ENCODE data around the gene FYCO1. TPM values are rescaled to one million over a fixed set of nuclear protein-coding genes. Genes with fewer than 3 reads are reported as not detected.

Gene FYCO1
- total RNA-seq, 2 experiments from 2014 or later, result 9.4 to 10.2 TPM

DNA sequence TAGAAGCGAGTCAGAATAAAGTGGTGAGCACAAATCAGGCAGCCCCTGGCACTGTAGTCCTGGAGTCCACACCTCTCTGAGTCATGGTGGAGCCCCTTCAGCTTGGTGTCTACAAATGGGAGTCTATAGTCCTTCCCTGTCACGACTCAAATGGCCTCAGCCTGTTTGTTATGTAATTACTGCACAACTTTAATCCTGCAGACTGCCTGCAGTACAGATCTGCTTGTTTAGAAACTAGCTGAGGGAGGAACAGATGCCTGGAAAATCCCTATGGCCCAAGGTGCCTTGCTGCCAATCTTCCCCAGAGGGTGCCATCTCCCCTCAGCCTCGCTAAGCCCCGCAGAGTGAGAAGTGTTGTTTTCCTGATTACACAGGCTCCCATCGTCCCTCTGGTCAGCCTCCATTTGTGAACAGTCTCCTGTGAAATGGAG, 56.3 kb downstream of the FYCO1 start:
- Mint-ChIP-seq H3K27ac (peak overlapping the region; percentile 0), H3K36me3 (peaks cover 31% of the 10 kb centered on the region), H3K27me3 (no peaks in the 10 kb centered on the region), H3K4me3 (no peak overlapping the region), H3K9me3 (peaks cover 4% of the 10 kb centered on the region), H3K4me1 (peaks cover 38% of the 10 kb centered on the region)
- peak; percentile 22 for DNase-seq

DNA sequence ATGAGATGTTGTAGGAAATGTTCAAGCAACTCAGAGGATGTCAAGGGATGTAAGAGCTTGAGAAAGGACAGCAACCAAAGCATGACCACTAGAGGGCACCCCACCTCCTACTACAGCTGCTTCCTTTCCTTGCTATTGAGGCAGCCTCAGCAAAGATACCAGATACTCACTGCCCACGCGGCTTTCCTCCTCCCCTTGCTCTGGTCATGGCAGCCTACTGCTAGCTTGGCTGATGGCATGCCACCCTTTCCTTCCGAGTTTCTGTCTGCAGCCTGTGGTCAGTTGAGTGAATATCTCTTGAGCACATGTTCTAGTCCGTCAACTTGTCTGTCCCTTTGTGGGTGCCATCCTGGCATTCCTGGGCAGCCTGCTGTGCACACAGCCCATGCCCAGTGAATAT, 56.8 kb downstream of the FYCO1 start:
- peaks cover 37% of the 10 kb centered on the region for H3K4me1 Mint-ChIP-seq
- peaks cover 4% of the 10 kb centered on the region for H3K9me3 Mint-ChIP-seq
- H3K27me3 Mint-ChIP-seq, result no peaks in the 10 kb centered on the region
- DNase-seq, result peak; percentile 78
- H3K36me3 Mint-ChIP-seq, result peaks cover 35% of the 10 kb centered on the region
- H3K27ac Mint-ChIP-seq, result peak overlapping the region; percentile 0
- H3K4me3 Mint-ChIP-seq, result no peak overlapping the region

DNA sequence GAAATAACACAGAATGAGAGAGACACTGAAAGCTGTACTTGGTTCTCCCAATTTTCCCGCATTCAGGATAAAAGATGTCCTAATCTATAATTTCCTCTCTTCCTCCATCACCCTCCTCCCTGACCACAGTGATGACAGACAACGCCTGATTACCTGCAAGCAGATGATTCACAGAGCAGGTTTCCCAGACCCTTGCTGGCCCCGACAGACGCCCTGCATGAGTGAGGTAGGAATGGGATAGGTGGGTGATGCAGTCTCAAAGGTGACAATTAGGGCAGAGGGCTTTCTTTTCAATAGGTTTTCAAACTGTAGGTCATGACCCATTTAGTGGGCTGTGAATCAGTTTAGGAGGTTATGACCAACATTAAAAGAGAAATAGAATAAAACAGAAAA, 57.6 kb downstream of the FYCO1 start:
- Mint-ChIP-seq H3K4me1 (peaks cover 28% of the 10 kb centered on the region), H3K36me3 (peaks cover 34% of the 10 kb centered on the region)

DNA sequence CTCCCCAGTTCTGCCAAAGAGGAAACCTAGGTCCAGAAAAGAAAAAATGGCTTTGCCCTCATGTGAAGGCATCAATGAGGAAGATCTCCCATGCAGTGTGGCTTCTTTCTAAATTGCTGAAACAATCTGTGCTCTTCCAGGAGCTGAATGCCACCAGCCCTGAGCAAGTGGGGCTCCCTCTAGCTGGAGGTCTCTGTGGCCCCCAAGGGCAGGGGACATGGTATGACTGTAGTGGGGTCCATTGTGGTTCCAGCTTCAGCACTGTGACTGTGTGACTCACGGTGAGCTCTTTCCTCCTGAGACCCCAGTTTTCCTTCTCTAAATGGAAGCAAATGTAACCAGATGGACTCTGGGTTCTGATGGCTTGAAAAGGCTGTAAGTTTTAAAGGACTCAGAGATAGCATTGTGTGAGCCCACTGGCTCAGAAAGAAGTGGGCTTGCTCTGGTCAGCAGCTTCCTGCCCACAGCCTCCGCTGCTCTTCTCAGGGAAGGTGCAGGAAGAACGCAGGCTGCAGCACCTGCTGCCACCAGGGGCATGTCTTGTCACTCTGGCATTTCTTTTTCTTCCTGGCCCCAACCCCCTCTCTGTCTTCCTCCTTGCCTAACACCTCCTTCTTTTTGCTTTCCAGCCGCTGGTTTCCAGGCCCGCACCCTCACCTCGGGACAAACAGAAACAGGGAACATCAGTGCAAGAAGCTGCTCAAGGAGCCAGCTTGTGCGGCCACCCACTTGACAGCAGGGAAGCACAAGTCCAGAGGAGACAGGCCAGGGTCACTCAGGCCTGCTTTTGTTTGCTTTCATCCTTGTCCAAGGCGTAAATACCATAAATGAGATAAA, 58.2 kb downstream of the FYCO1 start:
- H3K9me3 Mint-ChIP-seq, result peaks cover 4% of the 10 kb centered on the region
- no peak overlapping the region for H3K4me3 Mint-ChIP-seq
- H3K4me1 Mint-ChIP-seq, result peaks cover 22% of the 10 kb centered on the region
- no peak overlapping the region for H3K27ac Mint-ChIP-seq
- H3K36me3 Mint-ChIP-seq, result peaks cover 33% of the 10 kb centered on the region
- DNase-seq, result no peak
- no peaks in the 10 kb centered on the region for H3K27me3 Mint-ChIP-seq

More for the DNA sequence above, 57.6 kb downstream of the FYCO1 start:
- Mint-ChIP-seq H3K4me3 (no peak overlapping the region), H3K27ac (no peak overlapping the region), H3K27me3 (no peaks in the 10 kb centered on the region), H3K9me3 (peaks cover 4% of the 10 kb centered on the region)
- no peak for DNase-seq

DNA sequence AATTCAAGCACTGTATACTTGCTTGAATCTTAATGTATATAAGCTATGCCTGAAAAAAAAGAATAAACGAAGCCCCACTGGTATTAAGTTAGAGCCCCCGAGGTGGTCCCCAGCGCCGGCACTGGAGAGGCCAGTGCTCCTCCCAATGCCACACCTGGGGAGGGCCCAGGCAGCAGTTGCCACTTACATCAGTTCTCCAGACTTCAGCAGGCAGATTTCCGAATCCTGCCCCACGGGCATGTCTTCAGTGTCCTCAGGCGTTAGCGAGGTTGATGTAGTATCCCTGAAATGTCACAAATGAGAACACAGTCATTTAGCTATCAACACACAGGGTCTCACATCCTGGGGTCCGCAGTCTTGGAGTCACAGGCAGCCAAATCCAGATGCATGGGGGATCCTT, 59.4 kb downstream of the FYCO1 start:
- Mint-ChIP-seq H3K9me3 (peaks cover 4% of the 10 kb centered on the region), H3K4me1 (peaks cover 14% of the 10 kb centered on the region), H3K4me3 (no peak overlapping the region), H3K27me3 (no peaks in the 10 kb centered on the region), H3K36me3 (peaks cover 27% of the 10 kb centered on the region), H3K27ac (no peak overlapping the region)
- no peak for DNase-seq

DNA sequence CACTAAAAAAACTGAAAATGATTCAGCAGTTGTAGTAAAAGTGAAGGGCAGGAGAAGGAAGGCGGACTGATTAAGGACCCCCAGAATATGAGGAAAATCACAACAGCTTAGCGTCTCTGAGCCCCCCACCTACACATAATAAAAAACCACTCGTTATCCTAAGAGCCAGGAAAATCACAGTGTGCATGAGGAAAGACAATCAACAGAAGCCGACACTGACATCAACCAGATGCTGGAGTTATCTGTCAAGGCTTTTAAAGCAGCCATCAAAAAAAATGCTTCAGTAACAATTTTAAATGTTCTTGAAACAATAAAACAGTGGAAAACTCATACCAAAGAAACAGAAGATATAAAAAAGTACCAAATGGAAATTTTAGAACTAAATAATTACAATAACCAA, 62.0 kb downstream of the FYCO1 start:
- no peak for DNase-seq
- H3K27me3 Mint-ChIP-seq, result no peaks in the 10 kb centered on the region
- H3K9me3 Mint-ChIP-seq, result no peaks in the 10 kb centered on the region
- no peak overlapping the region for H3K27ac Mint-ChIP-seq
- H3K4me1 Mint-ChIP-seq, result peaks cover 3% of the 10 kb centered on the region
- peaks cover 25% of the 10 kb centered on the region for H3K36me3 Mint-ChIP-seq
- no peak overlapping the region for H3K4me3 Mint-ChIP-seq

DNA sequence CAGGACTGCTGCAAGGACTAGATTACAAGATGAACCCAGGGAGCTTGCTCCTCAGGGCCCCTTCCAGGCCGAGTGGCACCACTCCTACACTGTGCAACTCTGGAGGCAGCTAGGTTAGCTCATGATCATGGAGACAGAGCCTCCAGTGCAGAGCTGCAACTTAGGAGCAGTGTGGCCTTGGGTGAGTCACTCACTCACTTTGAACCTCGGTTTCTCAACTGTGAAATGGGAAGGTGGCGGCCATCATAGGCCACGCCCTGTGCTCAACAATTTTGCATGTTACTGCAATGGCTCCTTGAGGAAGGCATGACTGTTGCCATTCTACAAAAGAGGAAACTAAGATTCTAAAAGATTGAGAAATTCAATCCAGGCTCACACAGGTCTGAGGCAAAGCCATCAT, 63.5 kb downstream of the FYCO1 start:
- no peaks in the 10 kb centered on the region for H3K27me3 Mint-ChIP-seq
- DNase-seq, result no peak
- no peaks in the 10 kb centered on the region for H3K9me3 Mint-ChIP-seq
- no peak overlapping the region for H3K27ac Mint-ChIP-seq
- peaks cover 3% of the 10 kb centered on the region for H3K4me1 Mint-ChIP-seq
- peaks cover 28% of the 10 kb centered on the region for H3K36me3 Mint-ChIP-seq
- no peak overlapping the region for H3K4me3 Mint-ChIP-seq

DNA sequence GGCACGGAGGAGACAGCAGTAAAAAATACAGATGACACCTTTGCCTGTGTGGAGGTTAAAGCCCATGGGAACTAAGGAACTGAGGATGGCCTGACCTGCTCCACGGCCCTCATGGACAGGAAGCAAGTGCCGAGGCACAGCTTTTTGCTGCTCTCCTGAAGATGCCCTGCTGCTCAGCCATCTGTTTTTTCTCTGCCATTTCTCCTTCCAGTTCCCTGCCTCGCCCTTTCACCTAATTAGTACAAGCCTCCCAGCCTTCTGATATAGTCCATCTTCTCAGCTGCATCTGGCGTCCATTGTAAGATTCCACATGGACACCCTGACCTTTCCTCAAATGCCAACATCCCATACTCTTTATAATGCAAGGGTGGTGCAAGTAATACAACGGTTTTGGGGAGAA, 64.1 kb downstream of the FYCO1 start:
- peaks cover 3% of the 10 kb centered on the region for H3K4me1 Mint-ChIP-seq

DNA sequence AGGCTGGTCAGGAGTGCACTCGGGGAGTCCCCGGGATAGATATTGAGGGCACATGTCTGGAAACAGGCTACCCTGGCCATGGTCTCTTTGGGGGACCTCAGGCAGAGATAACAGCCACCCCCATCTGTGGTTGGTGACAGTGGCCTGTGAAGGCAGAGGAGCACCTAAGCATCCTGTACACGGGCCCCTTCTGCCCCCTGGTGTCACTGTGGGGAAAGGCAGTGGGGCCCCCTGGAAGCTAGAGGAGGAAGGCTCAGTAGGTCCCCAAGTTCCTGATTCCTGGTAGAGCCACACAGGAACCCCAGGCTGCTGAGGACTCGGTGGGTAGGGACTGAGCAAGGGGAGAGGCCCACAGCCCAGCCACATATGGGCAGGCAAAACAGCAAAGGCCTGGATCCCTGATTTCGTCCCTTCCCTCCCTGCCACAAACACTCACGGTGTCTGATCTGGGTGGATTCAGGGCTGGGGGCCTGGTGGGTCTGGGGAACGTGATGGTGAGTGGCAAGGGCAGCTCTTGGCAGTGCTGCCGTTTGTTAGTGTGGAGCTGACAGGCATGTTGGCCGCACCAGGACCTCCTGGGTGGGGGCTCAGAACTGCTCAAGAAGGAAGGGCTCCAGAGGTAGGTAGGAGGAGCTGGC, 66.5 kb downstream of the FYCO1 start:
- Mint-ChIP-seq H3K4me3 (no peak overlapping the region), H3K27ac (no peak overlapping the region), H3K36me3 (peaks cover 27% of the 10 kb centered on the region), H3K4me1 (peaks cover 3% of the 10 kb centered on the region), H3K27me3 (no peaks in the 10 kb centered on the region), H3K9me3 (no peaks in the 10 kb centered on the region)
- DNase-seq, result peak; percentile 68

More for the DNA sequence above, 64.1 kb downstream of the FYCO1 start:
- H3K36me3 Mint-ChIP-seq, result peaks cover 28% of the 10 kb centered on the region
- no peaks in the 10 kb centered on the region for H3K27me3 Mint-ChIP-seq
- H3K9me3 Mint-ChIP-seq, result no peaks in the 10 kb centered on the region
- H3K27ac Mint-ChIP-seq, result no peak overlapping the region
- H3K4me3 Mint-ChIP-seq, result no peak overlapping the region
- DNase-seq, result no peak

DNA sequence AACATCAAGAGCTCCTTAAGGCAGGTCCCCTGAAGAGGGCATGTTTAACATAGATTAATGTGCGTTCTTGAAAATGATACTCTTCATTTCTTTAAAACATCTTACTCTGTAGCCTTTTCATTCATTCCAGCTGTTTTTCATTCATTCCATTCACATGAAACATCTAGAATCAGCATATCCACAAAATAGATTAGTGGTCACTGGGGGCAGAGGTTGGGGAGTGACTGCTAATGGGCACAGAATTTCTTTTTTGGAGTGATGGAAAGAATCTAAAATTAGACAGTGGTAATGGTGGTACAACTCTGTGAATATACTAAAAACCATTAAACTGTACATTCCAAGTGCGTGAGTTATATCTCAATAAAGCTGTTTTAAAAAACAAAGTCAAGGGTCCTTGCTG, 67.7 kb downstream of the FYCO1 start:
- peaks cover 26% of the 10 kb centered on the region for H3K36me3 Mint-ChIP-seq
- no peaks in the 10 kb centered on the region for H3K27me3 Mint-ChIP-seq
- no peaks in the 10 kb centered on the region for H3K9me3 Mint-ChIP-seq
- no peak for DNase-seq
- no peak overlapping the region for H3K27ac Mint-ChIP-seq
- no peak overlapping the region for H3K4me3 Mint-ChIP-seq
- H3K4me1 Mint-ChIP-seq, result peaks cover 3% of the 10 kb centered on the region

DNA sequence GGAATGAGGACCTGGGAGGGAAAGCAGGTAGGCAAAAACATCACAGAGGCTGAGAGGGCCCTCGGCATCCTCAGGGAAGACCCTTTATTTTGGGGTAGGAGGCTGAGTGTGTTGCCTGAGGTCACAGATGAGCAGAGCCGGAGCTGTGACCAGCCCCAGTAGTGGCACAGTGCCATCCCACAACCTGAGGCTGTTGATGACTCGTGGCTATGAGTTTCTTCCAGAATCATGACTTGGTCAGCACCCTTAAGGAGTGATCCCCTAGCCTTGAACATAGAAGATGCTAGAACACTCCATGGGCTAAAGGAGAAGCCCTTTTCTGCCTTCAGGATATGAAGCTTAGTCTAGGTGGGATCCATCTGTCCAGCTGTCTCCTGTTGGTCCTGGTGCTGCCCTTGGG, 71.9 kb downstream of the FYCO1 start:
- no peak for DNase-seq
- Mint-ChIP-seq H3K27me3 (no peaks in the 10 kb centered on the region), H3K9me3 (no peaks in the 10 kb centered on the region), H3K4me1 (peaks cover 12% of the 10 kb centered on the region), H3K4me3 (no peak overlapping the region), H3K36me3 (peaks cover 21% of the 10 kb centered on the region), H3K27ac (no peak overlapping the region)

DNA sequence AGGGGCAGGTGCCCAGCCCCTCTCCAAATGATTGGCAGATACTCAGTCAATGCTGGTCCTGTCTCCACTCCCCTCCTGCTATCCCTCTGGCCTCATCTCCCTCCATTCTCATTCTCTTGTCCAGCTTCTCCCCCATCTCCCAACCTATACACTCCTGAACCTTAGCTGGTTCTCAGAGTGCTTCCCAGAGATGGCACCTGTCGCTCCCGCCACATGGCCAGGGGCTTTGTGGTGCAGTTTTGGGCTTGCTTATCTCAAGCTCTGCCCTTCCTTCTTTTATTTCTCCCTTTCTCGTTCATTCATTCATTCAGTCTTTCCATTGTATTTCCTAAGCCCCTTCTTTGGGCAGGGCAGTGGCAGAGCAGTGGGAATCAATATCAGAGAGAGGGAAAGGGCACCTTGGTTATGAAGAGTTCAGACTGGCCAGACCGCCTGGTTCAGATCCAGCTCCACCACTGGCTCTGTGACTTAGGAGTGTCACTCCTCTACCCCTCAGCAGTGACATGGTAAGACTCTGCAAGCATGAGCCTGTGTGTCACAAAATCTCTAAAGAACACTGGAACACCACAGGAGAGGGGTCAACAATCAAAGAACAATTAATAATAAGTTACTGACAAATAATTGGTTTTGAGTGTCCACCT, 72.6 kb downstream of the FYCO1 start:
- H3K27me3 Mint-ChIP-seq, result no peaks in the 10 kb centered on the region
- no peak for DNase-seq
- H3K4me1 Mint-ChIP-seq, result peaks cover 15% of the 10 kb centered on the region
- peaks cover 23% of the 10 kb centered on the region for H3K36me3 Mint-ChIP-seq
- H3K4me3 Mint-ChIP-seq, result no peak overlapping the region
- no peak overlapping the region for H3K27ac Mint-ChIP-seq
- no peaks in the 10 kb centered on the region for H3K9me3 Mint-ChIP-seq

DNA sequence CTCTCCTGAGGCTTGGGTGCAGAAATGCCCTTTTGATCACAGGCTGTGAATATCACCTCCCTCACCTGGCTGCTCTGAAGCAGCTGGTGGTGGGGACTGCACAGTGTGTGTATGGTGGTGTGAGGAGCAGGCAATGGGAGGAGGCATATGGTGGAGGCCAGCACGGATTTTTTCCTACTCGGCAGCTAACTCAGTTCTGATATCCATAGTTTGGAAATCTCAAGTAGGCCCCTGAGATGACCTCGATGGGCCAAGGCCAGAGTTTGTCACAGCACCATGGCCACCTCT, 73.6 kb downstream of the FYCO1 start:
- Mint-ChIP-seq H3K36me3 (peaks cover 24% of the 10 kb centered on the region), H3K4me3 (no peak overlapping the region)

DNA sequence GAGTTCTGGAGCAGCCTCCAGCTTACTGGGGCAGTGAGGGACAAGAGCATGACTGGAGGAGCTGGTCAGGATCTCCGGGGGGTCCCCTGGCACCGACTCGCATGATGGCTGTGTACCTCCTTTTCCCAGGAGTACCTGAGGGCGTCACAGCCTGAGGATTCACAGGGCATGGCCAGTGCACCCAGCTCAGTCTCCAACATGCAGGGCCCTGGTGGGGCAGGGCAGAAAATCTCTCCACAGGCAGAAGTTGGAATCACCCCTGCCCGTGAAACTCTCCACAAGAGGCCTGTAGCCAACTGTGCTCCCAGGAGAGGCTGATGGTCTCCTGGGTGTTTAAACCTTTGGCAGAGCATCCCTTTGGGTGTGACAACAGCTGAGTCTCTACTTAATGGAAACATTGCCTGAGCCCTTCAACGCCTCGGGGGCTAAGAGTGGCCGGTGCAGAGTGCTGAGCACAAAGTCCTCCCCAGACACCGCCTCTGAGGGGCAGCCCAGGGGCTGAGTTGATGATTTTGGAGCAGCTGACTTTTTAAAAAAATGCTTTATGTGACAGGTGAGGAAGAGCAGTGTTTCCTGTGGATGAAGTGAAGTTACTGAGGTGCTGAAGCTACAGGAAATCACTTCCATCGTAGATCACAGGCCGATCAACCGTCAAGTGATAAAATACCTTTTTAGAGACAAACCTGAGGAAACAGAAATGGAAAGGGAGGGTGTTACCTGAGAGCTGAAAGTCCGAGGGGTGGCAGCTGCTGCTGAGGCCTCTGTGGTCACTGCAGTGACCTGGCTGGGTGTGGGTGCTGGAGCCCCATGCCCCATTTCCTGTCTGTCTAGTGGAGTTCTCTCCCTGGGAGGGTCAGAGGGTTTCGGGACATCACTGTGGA, 74.2 kb downstream of the FYCO1 start:
- DNase-seq, result no peak
- H3K4me3 Mint-ChIP-seq, result no peak overlapping the region
- H3K36me3 Mint-ChIP-seq, result peaks cover 24% of the 10 kb centered on the region

More for the DNA sequence above, 73.6 kb downstream of the FYCO1 start:
- Mint-ChIP-seq H3K27me3 (peaks cover under 1% of the 10 kb centered on the region), H3K27ac (no peak overlapping the region), H3K9me3 (no peaks in the 10 kb centered on the region), H3K4me1 (peaks cover 18% of the 10 kb centered on the region)
- no peak for DNase-seq

More for the DNA sequence above, 74.2 kb downstream of the FYCO1 start:
- peaks cover 24% of the 10 kb centered on the region for H3K4me1 Mint-ChIP-seq
- H3K9me3 Mint-ChIP-seq, result no peaks in the 10 kb centered on the region
- peak overlapping the region; percentile 27 for H3K27ac Mint-ChIP-seq
- peaks cover 4% of the 10 kb centered on the region for H3K27me3 Mint-ChIP-seq
